Measurements from ENCODE around the gene CMTM2. TPM values are rescaled to one million over a fixed set of nuclear protein-coding genes. Genes with fewer than 3 reads are reported as not detected.

The CMTM2 gene
- polyA plus RNA-seq, 1 donor from 2014 or later: 0.25 TPM

DNA sequence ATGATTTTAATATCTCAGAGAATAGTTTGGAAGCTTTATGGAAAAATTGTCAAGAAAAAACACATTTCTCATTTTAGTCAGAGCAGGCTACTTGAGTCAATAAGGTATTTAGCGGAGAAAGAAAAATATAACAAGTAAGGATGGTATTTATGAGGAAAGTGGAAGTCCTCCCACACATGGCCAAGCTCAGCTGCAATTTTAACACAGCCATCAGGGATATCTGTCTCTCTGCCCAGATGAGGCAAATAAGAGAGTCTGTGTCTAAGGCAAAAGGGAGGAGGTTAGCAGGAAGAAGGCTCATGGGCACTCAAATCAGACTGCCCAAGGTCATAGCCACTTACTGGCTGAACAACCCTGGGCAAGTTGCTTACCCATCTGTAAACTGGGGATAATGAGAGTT, 5.2 kb upstream of the CMTM2 start:
- H3K4me2 ChIP-seq (ENCODE audit: low read length): no peak overlapping the region
- TF ChIP-seq, protein P1, sequence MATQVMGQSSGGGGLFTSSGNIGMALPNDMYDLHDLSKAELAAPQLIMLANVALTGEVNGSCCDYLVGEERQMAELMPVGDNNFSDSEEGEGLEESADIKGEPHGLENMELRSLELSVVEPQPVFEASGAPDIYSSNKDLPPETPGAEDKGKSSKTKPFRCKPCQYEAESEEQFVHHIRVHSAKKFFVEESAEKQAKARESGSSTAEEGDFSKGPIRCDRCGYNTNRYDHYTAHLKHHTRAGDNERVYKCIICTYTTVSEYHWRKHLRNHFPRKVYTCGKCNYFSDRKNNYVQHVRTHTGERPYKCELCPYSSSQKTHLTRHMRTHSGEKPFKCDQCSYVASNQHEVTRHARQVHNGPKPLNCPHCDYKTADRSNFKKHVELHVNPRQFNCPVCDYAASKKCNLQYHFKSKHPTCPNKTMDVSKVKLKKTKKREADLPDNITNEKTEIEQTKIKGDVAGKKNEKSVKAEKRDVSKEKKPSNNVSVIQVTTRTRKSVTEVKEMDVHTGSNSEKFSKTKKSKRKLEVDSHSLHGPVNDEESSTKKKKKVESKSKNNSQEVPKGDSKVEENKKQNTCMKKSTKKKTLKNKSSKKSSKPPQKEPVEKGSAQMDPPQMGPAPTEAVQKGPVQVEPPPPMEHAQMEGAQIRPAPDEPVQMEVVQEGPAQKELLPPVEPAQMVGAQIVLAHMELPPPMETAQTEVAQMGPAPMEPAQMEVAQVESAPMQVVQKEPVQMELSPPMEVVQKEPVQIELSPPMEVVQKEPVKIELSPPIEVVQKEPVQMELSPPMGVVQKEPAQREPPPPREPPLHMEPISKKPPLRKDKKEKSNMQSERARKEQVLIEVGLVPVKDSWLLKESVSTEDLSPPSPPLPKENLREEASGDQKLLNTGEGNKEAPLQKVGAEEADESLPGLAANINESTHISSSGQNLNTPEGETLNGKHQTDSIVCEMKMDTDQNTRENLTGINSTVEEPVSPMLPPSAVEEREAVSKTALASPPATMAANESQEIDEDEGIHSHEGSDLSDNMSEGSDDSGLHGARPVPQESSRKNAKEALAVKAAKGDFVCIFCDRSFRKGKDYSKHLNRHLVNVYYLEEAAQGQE (IDR thresholded peaks at IDR 0.05; ENCODE audit: borderline replicate concordance): no peak
- TF ChIP-seq, protein P2, sequence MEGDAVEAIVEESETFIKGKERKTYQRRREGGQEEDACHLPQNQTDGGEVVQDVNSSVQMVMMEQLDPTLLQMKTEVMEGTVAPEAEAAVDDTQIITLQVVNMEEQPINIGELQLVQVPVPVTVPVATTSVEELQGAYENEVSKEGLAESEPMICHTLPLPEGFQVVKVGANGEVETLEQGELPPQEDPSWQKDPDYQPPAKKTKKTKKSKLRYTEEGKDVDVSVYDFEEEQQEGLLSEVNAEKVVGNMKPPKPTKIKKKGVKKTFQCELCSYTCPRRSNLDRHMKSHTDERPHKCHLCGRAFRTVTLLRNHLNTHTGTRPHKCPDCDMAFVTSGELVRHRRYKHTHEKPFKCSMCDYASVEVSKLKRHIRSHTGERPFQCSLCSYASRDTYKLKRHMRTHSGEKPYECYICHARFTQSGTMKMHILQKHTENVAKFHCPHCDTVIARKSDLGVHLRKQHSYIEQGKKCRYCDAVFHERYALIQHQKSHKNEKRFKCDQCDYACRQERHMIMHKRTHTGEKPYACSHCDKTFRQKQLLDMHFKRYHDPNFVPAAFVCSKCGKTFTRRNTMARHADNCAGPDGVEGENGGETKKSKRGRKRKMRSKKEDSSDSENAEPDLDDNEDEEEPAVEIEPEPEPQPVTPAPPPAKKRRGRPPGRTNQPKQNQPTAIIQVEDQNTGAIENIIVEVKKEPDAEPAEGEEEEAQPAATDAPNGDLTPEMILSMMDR (IDR thresholded peaks at IDR 0.05; ENCODE audit: poor library complexity, severe bottlenecking): no peak
- TF ChIP-seq SMC3 (conservative IDR thresholded peaks at IDR 0.05; ENCODE audit: poor library complexity) (no peak), TAF1 (IDR thresholded peaks at IDR 0.05; ENCODE audit: low read depth) (no peak), RAD21 (conservative IDR thresholded peaks at IDR 0.05) (no peak), MXI1 (conservative IDR thresholded peaks at IDR 0.05; ENCODE audit: poor library complexity, severe bottlenecking) (no peak), POLR2AphosphoS5 (IDR thresholded peaks at IDR 0.05) (no peak), EZH2 (IDR thresholded peaks at IDR 0.05; ENCODE audit: borderline replicate concordance, insufficient read depth, low read length, poor library complexity, severe bottlenecking) (no peak), EP300 (conservative IDR thresholded peaks at IDR 0.05; ENCODE audit: poor library complexity, severe bottlenecking) (no peak)
- no peaks in the 10 kb centered on the region for H3K9me2 ChIP-seq (ENCODE audit: insufficient read depth, low read length)
- H3K79me2 ChIP-seq (replicated peaks; ENCODE audit: insufficient read depth, low read length): no peaks in the 10 kb centered on the region
- H3K27ac ChIP-seq (ENCODE audit: low read length): no peak overlapping the region
- H3K36me3 ChIP-seq (ENCODE audit: insufficient read depth, low read length): no peaks in the 10 kb centered on the region
- no peaks in the 10 kb centered on the region for H4K20me1 ChIP-seq (ENCODE audit: insufficient read depth)
- peaks cover 17% of the 10 kb centered on the region for H3K27me3 ChIP-seq (ENCODE audit: insufficient read depth, low read depth, low read length)
- H3K9me3 ChIP-seq (ENCODE audit: low read length): no peaks in the 10 kb centered on the region
- H3K4me3 ChIP-seq (ENCODE audit: low read length): no peak overlapping the region
- H2AFZ ChIP-seq (ENCODE audit: low read depth, low read length): no peak overlapping the region
- no peaks in the 10 kb centered on the region for H3F3A ChIP-seq (ENCODE audit: insufficient read depth, low read length, poor library complexity, severe bottlenecking)
- H3K9ac ChIP-seq (ENCODE audit: low read length): no peak overlapping the region

GRCh38 chr16:66574531-66574930, 4.7 kb upstream of the CMTM2 start:
- TF ChIP-seq EP300 (conservative IDR thresholded peaks at IDR 0.05; ENCODE audit: poor library complexity, severe bottlenecking): no peak
- TF ChIP-seq POLR2AphosphoS5 (IDR thresholded peaks at IDR 0.05): no peak
- no peak for TF ChIP-seq TAF1 (IDR thresholded peaks at IDR 0.05; ENCODE audit: low read depth)
- TF ChIP-seq MXI1 (conservative IDR thresholded peaks at IDR 0.05; ENCODE audit: poor library complexity, severe bottlenecking): no peak
- TF ChIP-seq, protein P1 (IDR thresholded peaks at IDR 0.05; ENCODE audit: borderline replicate concordance): no peak
- no peak for TF ChIP-seq SMC3 (conservative IDR thresholded peaks at IDR 0.05; ENCODE audit: poor library complexity)
- TF ChIP-seq EZH2 (IDR thresholded peaks at IDR 0.05; ENCODE audit: borderline replicate concordance, insufficient read depth, low read length, poor library complexity, severe bottlenecking): no peak
- no peak for TF ChIP-seq RAD21 (conservative IDR thresholded peaks at IDR 0.05)
- TF ChIP-seq, protein P2 (IDR thresholded peaks at IDR 0.05; ENCODE audit: poor library complexity, severe bottlenecking): no peak
- H3K27me3 ChIP-seq (ENCODE audit: insufficient read depth, low read depth, low read length): peaks cover 21% of the 10 kb centered on the region
- no peaks in the 10 kb centered on the region for H3K9me3 ChIP-seq (ENCODE audit: low read length)
- H3F3A ChIP-seq (ENCODE audit: insufficient read depth, low read length, poor library complexity, severe bottlenecking): no peaks in the 10 kb centered on the region
- no peak overlapping the region for H2AFZ ChIP-seq (ENCODE audit: low read depth, low read length)
- H4K20me1 ChIP-seq (ENCODE audit: insufficient read depth): no peaks in the 10 kb centered on the region
- H3K4me3 ChIP-seq (ENCODE audit: low read length): no peak overlapping the region
- no peaks in the 10 kb centered on the region for H3K36me3 ChIP-seq (ENCODE audit: insufficient read depth, low read length)
- no peaks in the 10 kb centered on the region for H3K9me2 ChIP-seq (ENCODE audit: insufficient read depth, low read length)
- H3K79me2 ChIP-seq (replicated peaks; ENCODE audit: insufficient read depth, low read length): no peaks in the 10 kb centered on the region
- H3K4me2 ChIP-seq (ENCODE audit: low read length): no peak overlapping the region
- H3K9ac ChIP-seq (ENCODE audit: low read length): no peak overlapping the region
- no peak overlapping the region for H3K27ac ChIP-seq (ENCODE audit: low read length)
